CD4-positive, alpha-beta memory T cell (primary cell): ENCODE measurements around the gene REEP3. TPM values are rescaled to one million over a fixed set of nuclear protein-coding genes. Genes with fewer than 3 reads are reported as not detected.

Source experiments
- CTCF ChIA-PET: fragments of 350-600 bp; sonication (Branson Sonifier 250); formaldehyde crosslinking; loops from one replicate; lab custom pipeline; 2021; ENCODE audit warnings: inconsistent platforms; ENCODE audit not compliant: partially characterized antibody; lab: Charles Lee
- POLR2A ChIA-PET: fragments of 350-600 bp; sonication (Branson Sonifier 250); formaldehyde crosslinking; loops from one replicate; lab custom pipeline; 2021; ENCODE audit not compliant: partially characterized antibody; lab: Charles Lee
- DNase-seq, 5 donors: peaks; one replicate each; pipeline versions ENCODE4 v3.0.0 to v3.0.0-alpha.2; 2020 to 2022; ENCODE audit warnings: mixed read lengths in 1 of 5
- H3K27ac ChIP-seq: one replicate; pipeline ENCODE4 v1.7.0; 2013; ENCODE audit warnings: low read depth, low read length
- H3K27me3 ChIP-seq: 2 replicates; pipeline ENCODE4 v1.7.0; 2013; ENCODE audit warnings: mild to moderate bottlenecking, low read length, moderate library complexity; ENCODE audit not compliant: insufficient read depth
- H3K36me3 ChIP-seq: 2 replicates; pipeline ENCODE4 v1.7.0; 2013; ENCODE audit warnings: mild to moderate bottlenecking, low read length, moderate library complexity; ENCODE audit not compliant: insufficient read depth
- H3K4me1 ChIP-seq: 2 replicates; pipeline ENCODE4 v1.7.0; 2013; ENCODE audit warnings: mild to moderate bottlenecking, low read length, moderate library complexity; ENCODE audit not compliant: insufficient read depth
- H3K4me3 ChIP-seq, 2 donors: one replicate each; pipeline ENCODE4 v1.7.0; 2013; ENCODE audit warnings: low read length in 2 of 2, mild to moderate bottlenecking in 1 of 2
- H3K9me3 ChIP-seq, 2 donors: one replicate each; pipeline ENCODE4 v1.7.0; 2013; ENCODE audit warnings: low read length in 2 of 2, control low read depth in 1 of 2; ENCODE audit not compliant: control insufficient read depth in 1 of 2
- H3K27ac Mint-ChIP-seq, 7 donors: one replicate each; pipeline ENCODE4 v1.8.0; 2020 to 2021; ENCODE audit warnings: mixed read lengths in 7 of 7, mild to moderate bottlenecking in 6 of 7, inconsistent platforms in 3 of 7, moderate library complexity in 3 of 7
- H3K27me3 Mint-ChIP-seq, 2 donors: one replicate each; pipeline ENCODE4 v1.8.0; 2020 to 2021; ENCODE audit warnings: mixed read lengths in 2 of 2
- H3K36me3 Mint-ChIP-seq, 2 donors: one replicate each; pipeline ENCODE4 v1.8.0; 2020 to 2021; ENCODE audit warnings: mixed read lengths in 2 of 2, inconsistent platforms in 1 of 2, mild to moderate bottlenecking in 1 of 2
- H3K4me1 Mint-ChIP-seq, 4 donors: one replicate each; pipeline ENCODE4 v1.8.0; 2020 to 2021; ENCODE audit warnings: mixed read lengths in 4 of 4, mild to moderate bottlenecking in 1 of 4
- H3K4me3 Mint-ChIP-seq, 8 donors: one replicate each; pipeline ENCODE4 v1.8.0; 2020 to 2021; ENCODE audit warnings: mixed read lengths in 8 of 8, mild to moderate bottlenecking in 7 of 8, moderate library complexity in 6 of 8, inconsistent platforms in 3 of 8
- H3K9me3 Mint-ChIP-seq, 8 donors: one replicate each; pipeline ENCODE4 v1.8.0; 2020 to 2021; ENCODE audit warnings: mixed read lengths in 8 of 8, mild to moderate bottlenecking in 5 of 8, inconsistent platforms in 3 of 8, moderate library complexity in 1 of 8
- intact Hi-C: fragments of 100-400 bp; cut with micrococcal nuclease; formaldehyde crosslinking; loops from one replicate; pipeline ENCODE4 v1.15.1; 2023
- polyA plus RNA-seq, 2 donors: library from polyadenylated mRNA; unstranded; fragments of 300-500 nt; fragmentation: Illumina TruSeq; gene quantifications; one replicate each; pipeline ENCODE4 v1.2.3, GENCODE V29; 2021
- total RNA-seq, 2 experiments: library from RNA; stranded (reverse); gene quantifications; one replicate each; pipeline ENCODE4 v1.2.3, GENCODE V29; 2021

The REEP3 gene
- total and polyA plus RNA-seq, 4 experiments from 2014 or later, result 15.3 to 23.8 (median 18.7) TPM

- Histone ChIP-seq H3K4me3 (no peak overlapping the region), H3K27ac (no peak overlapping the region), H3K4me1 (no peaks in the 10 kb centered on the region), H3K36me3 (no peaks in the 10 kb centered on the region), H3K27me3 (no peaks in the 10 kb centered on the region), H3K9me3 (no peaks in the 10 kb centered on the region)
- H3K27me3 Mint-ChIP-seq, result no peaks in the 10 kb centered on the region
- intact Hi-C loops, result no loop called here
- H3K36me3 Mint-ChIP-seq, result peaks cover 28 to 32% of the 10 kb centered on the region in 2 donors
- ChIA-PET CTCF (no interaction called here), POLR2A (no interaction called here)
- no peak for DNase-seq
- peak overlapping the region in 1 of 7 donors; percentile 31 for H3K27ac Mint-ChIP-seq
- H3K4me3 Mint-ChIP-seq, result no peak overlapping the region
- H3K4me1 Mint-ChIP-seq, result peaks cover 0 to 4% (median under 1%) of the 10 kb centered on the region in 4 donors
- H3K9me3 Mint-ChIP-seq, result no peaks in the 10 kb centered on the region
Measured at GRCh38 chr10:63595072-63595471, 73.9 kb downstream of the REEP3 start.

DNA sequence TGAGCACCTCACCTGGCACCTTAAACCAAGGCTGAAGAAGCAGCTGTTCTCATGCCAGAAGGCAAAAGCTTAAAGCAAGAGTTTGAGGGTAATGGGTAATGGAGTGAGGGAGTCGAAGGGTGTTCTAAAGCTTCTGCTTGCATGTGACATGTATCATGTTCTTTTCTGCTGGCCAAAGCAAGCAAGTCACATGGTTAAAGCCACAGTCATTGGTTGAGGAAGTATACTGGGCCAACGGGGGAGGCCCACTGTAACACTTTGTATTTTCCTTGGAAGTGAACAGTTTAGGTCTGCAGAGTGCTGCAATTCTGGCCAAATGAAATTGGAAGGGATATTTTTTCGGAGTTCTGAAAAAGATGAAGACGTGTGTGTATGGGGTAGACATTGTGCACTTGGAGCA is 75.7 kb downstream of the REEP3 start:
- CTCF ChIA-PET, result no interaction called here

DNA sequence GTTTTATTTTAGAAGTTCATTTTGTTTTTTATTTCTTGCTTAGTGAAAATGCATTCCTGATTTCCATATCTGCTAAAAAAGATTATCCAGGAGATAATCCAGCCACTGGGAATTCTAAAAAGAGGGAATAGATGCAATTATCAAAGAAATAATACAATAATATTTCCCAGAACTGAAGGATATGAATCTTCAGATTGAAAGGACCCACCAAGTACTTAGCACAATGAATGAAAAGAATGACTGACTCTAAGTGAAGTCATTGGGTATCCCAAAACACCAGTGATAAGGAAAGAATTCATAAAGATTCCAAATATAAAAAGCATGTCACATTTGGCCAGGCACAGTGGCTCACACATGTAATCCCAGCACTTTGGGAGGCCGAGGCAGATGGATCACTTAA is 79.3 kb downstream of the REEP3 start:
- Mint-ChIP-seq H3K9me3 (no peaks in the 10 kb centered on the region), H3K27ac (no peak overlapping the region), H3K4me1 (no peaks in the 10 kb centered on the region), H3K36me3 (peaks cover 33 to 34% of the 10 kb centered on the region in 2 donors), H3K27me3 (no peaks in the 10 kb centered on the region), H3K4me3 (no peak overlapping the region)
- intact Hi-C loops, result no loop called here
- Histone ChIP-seq H3K9me3 (no peaks in the 10 kb centered on the region), H3K4me3 (no peak overlapping the region), H3K27me3 (no peaks in the 10 kb centered on the region), H3K27ac (no peak overlapping the region), H3K36me3 (no peaks in the 10 kb centered on the region), H3K4me1 (no peaks in the 10 kb centered on the region)
- CTCF ChIA-PET, result no interaction called here
- POLR2A ChIA-PET, result no interaction called here
- DNase-seq, result no peak

More for the DNA sequence above, 75.7 kb downstream of the REEP3 start:
- intact Hi-C loops, result no loop called here
- POLR2A ChIA-PET, result no interaction called here
- Mint-ChIP-seq H3K4me1 (peaks cover 0 to 4% (median 0%) of the 10 kb centered on the region in 4 donors), H3K4me3 (no peak overlapping the region), H3K36me3 (peaks cover 34 to 38% of the 10 kb centered on the region in 2 donors), H3K27me3 (no peaks in the 10 kb centered on the region), H3K9me3 (no peaks in the 10 kb centered on the region), H3K27ac (no peak overlapping the region)
- H3K4me1 ChIP-seq, result no peaks in the 10 kb centered on the region
- H3K27me3 ChIP-seq, result no peaks in the 10 kb centered on the region
- no peaks in the 10 kb centered on the region for H3K36me3 ChIP-seq
- H3K9me3 ChIP-seq, result no peaks in the 10 kb centered on the region
- no peak overlapping the region for H3K27ac ChIP-seq
- H3K4me3 ChIP-seq, result no peak overlapping the region
- no peak for DNase-seq

GRCh38 chr10:63603709-63604445 is 82.7 kb downstream of the REEP3 start:
- Histone ChIP-seq H3K4me1 (no peaks in the 10 kb centered on the region), H3K36me3 (no peaks in the 10 kb centered on the region), H3K27ac (no peak overlapping the region), H3K4me3 (no peak overlapping the region), H3K27me3 (no peaks in the 10 kb centered on the region), H3K9me3 (no peaks in the 10 kb centered on the region)
- no peak overlapping the region for H3K27ac Mint-ChIP-seq
- DNase-seq, result no peak
- no peaks in the 10 kb centered on the region for H3K9me3 Mint-ChIP-seq
- H3K36me3 Mint-ChIP-seq, result peaks cover 18 to 21% of the 10 kb centered on the region in 2 donors
- no peaks in the 10 kb centered on the region for H3K27me3 Mint-ChIP-seq
- no peaks in the 10 kb centered on the region for H3K4me1 Mint-ChIP-seq
- no peak overlapping the region for H3K4me3 Mint-ChIP-seq
- POLR2A ChIA-PET, result no interaction called here
- CTCF ChIA-PET, result interaction anchor here (0.7 to 1.5 kb wide), 2 partner anchors 25 to 437 kb away, joined by 3 read pairs; no protein-coding TSS in a partner anchor
- intact Hi-C loops, result no loop called here

DNA sequence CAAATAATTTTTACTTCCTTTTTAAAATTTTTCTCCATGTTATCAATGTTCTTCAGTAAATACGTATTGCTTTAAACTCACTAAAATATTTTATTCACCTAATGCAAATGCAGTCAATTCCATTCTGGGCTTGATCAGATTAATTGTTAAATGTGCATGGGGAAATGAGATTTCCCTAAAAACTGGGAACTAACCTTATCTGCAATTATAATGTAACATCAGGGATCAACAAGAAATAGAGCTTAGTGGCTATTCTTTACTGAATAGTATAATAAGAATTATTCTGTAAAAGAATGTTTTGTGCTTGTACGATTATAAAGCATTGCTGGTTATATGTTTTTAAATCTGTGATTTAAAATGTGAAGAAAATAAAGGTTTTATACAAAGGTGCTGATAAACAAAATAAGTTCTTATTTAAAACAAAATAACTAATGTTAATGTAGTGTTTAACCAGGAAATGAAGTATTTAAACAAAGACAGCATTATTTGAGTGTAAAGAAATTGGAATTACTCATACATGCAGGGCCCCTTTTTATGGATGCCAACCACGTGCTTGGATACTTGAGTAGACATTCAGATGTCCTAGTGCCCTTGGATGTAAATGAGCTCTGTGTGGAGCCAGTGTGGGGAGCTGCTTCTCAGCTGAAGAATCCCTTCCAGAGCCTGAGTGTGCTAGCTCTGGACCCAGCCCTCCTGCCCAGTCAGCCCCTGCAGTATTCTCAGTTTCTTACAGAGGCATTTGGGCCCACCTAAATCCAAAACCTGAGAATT is 84.2 kb downstream of the REEP3 start:
- H3K9me3 ChIP-seq, result no peaks in the 10 kb centered on the region
- DNase-seq, result no peak
- no peaks in the 10 kb centered on the region for H3K4me1 Mint-ChIP-seq
- no peaks in the 10 kb centered on the region for H3K9me3 Mint-ChIP-seq
- no peak overlapping the region for H3K4me3 ChIP-seq
- H3K4me3 Mint-ChIP-seq, result no peak overlapping the region
- POLR2A ChIA-PET, result no interaction called here
- H3K27me3 Mint-ChIP-seq, result no peaks in the 10 kb centered on the region
- CTCF ChIA-PET, result no interaction called here
- no peak overlapping the region for H3K27ac ChIP-seq
- intact Hi-C loops, result no loop called here
- no peaks in the 10 kb centered on the region for H3K27me3 ChIP-seq
- H3K36me3 ChIP-seq, result no peaks in the 10 kb centered on the region
- H3K27ac Mint-ChIP-seq, result no peak overlapping the region
- H3K36me3 Mint-ChIP-seq, result peaks cover 11 to 13% of the 10 kb centered on the region in 2 donors
- H3K4me1 ChIP-seq, result no peaks in the 10 kb centered on the region

DNA sequence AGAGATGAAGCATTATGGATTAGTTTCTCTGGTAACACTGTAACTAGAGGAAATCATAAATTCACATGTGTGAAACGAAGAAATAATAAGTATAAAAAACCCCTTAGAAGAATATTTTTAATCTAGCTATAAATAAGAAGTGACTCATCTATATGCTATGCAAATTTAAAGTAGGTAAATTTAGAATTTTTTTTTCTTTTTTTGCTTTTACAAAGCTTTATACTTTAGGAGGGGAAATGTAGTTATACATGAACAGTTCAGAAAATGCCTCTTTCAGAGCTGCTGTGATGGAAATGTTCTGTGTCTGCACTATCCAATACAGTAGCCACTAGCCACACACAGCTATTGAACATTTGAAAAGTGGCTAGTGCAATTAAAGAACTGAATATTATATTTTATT is 87.3 kb downstream of the REEP3 start:
- Histone ChIP-seq H3K4me3 (no peak overlapping the region), H3K27me3 (no peaks in the 10 kb centered on the region), H3K4me1 (no peaks in the 10 kb centered on the region), H3K36me3 (no peaks in the 10 kb centered on the region), H3K27ac (no peak overlapping the region), H3K9me3 (no peaks in the 10 kb centered on the region)
- Mint-ChIP-seq H3K36me3 (peaks cover 0 to 8% of the 10 kb centered on the region in 2 donors), H3K27me3 (no peaks in the 10 kb centered on the region), H3K4me3 (no peak overlapping the region), H3K9me3 (no peaks in the 10 kb centered on the region), H3K4me1 (no peaks in the 10 kb centered on the region), H3K27ac (no peak overlapping the region)
- DNase-seq, result no peak
- CTCF ChIA-PET, result no interaction called here
- POLR2A ChIA-PET, result no interaction called here
- intact Hi-C loops, result no loop called here

DNA sequence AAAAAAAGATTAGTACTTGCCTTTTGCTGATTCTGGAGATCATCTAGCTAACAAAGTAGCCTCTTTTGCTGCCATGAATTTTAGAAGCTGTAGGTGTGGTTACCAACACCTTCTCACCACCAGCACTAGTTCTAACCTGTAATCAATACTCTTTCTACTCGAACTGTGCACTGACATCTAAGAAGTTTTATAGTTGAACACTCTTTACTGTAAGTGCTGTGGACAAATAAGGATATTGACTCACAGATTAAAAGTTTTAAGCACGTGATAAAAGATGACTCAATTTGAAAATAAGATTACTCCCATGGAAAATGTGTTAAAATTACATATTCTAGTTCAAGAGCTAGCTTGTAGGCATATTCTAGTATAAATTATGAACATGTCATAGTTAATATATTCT is 89.9 kb downstream of the REEP3 start:
- H3K4me3 Mint-ChIP-seq, result no peak overlapping the region
- Histone ChIP-seq H3K27me3 (no peaks in the 10 kb centered on the region), H3K4me3 (no peak overlapping the region), H3K9me3 (no peaks in the 10 kb centered on the region), H3K27ac (no peak overlapping the region), H3K36me3 (no peaks in the 10 kb centered on the region), H3K4me1 (no peaks in the 10 kb centered on the region)
- no peaks in the 10 kb centered on the region for H3K4me1 Mint-ChIP-seq
- no peak for DNase-seq
- H3K36me3 Mint-ChIP-seq, result peaks cover 6 to 14% of the 10 kb centered on the region in 2 donors
- no peaks in the 10 kb centered on the region for H3K9me3 Mint-ChIP-seq
- ChIA-PET POLR2A (no interaction called here), CTCF (no interaction called here)
- H3K27ac Mint-ChIP-seq, result peak overlapping the region in 1 of 7 donors; percentile 25
- H3K27me3 Mint-ChIP-seq, result no peaks in the 10 kb centered on the region
- intact Hi-C loops, result no loop called here
